ENCODE data around the gene GEMIN7. TPM values are rescaled to one million over a fixed set of nuclear protein-coding genes. Genes with fewer than 3 reads are reported as not detected.

The GEMIN7 gene
- total and polyA plus RNA-seq, 2 of the 13 experiments (the other 11 are each of a cell fraction or from before 2014, with no cell fraction given) = 24.1 to 30.6 TPM

DNA sequence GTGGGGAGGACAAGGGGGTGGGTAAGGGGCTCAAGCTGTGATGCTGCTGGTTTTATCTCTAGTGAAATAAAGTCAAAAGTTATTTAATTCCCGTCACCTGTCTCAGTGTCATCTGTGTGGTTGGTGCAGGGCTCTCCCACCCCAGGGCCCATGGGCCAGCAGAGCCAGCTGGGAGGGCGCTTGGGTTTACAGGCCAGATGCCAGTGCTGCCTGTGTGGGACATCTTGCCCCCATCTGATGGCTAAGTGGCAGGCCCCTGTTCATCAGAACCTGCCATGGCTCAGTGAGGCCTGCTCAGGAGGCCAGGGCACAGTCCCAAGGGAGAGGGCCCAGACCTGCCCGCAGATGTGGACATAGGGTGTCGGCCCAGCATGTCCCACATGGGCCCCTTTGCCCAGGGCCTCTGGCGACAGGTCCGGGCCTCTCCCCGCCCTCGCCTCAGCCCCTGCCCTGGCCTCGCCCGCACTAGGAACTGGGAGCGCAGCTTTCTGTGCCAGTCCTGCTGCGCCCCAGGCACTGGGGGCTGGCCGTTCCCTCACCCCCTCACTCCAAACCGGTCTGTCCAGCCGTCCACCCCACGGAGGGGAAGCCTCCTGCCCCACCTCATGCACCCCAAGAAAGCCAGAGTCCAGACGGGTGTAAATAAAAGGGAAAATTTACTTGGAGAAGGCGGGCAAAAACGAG lies 8.1 kb upstream of the GEMIN7 start (continued):
- TF ChIP-seq ZNF251 (CRISPR knock-in tag; IDR thresholded peaks at IDR 0.05) (no peak), RBFOX2 (IDR thresholded peaks at IDR 0.05; ENCODE audit: low read depth, low read length) (peak; percentile 55), ZNF430 (CRISPR knock-in tag; IDR thresholded peaks at IDR 0.05) (no peak)
- TF ChIP-seq, protein P1, sequence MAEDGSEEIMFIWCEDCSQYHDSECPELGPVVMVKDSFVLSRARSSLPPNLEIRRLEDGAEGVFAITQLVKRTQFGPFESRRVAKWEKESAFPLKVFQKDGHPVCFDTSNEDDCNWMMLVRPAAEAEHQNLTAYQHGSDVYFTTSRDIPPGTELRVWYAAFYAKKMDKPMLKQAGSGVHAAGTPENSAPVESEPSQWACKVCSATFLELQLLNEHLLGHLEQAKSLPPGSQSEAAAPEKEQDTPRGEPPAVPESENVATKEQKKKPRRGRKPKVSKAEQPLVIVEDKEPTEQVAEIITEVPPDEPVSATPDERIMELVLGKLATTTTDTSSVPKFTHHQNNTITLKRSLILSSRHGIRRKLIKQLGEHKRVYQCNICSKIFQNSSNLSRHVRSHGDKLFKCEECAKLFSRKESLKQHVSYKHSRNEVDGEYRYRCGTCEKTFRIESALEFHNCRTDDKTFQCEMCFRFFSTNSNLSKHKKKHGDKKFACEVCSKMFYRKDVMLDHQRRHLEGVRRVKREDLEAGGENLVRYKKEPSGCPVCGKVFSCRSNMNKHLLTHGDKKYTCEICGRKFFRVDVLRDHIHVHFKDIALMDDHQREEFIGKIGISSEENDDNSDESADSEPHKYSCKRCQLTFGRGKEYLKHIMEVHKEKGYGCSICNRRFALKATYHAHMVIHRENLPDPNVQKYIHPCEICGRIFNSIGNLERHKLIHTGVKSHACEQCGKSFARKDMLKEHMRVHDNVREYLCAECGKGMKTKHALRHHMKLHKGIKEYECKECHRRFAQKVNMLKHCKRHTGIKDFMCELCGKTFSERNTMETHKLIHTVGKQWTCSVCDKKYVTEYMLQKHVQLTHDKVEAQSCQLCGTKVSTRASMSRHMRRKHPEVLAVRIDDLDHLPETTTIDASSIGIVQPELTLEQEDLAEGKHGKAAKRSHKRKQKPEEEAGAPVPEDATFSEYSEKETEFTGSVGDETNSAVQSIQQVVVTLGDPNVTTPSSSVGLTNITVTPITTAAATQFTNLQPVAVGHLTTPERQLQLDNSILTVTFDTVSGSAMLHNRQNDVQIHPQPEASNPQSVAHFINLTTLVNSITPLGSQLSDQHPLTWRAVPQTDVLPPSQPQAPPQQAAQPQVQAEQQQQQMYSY (CRISPR knock-in tag; IDR thresholded peaks at IDR 0.05) = no peak

GRCh38 chr19:45071545-45071938 lies 7.5 kb upstream of the GEMIN7 start:
- 93% methylated on average over 10 of the region's 25 CpGs for WGBS (ENCODE audit: low lambda C conversion rate)
- H3K4me3 ChIP-seq (replicated peaks in 1 of 3; ENCODE audit: insufficient read depth in 1 of 3, low read depth in 2 of 3, low read length in 3 of 3) = no peak overlapping the region
- intact Hi-C loops (cut with micrococcal nuclease; ENCODE audit: unreplicated experiment) (no loop called here), in situ Hi-C loops (cut with HindIII; ENCODE audit: extremely low pct_ligation_motif_present, low pct_unique_long_range_greater_than_20kb) (no loop called here)
- ChIA-PET POLR2A (no interaction called here), CTCF (ENCODE audit: low intra/inter-chr PET ratio, low total read pairs) (no interaction called here)
- H3K9ac ChIP-seq (ENCODE audit: insufficient read depth, low read depth, low read length) = no peak overlapping the region
- H3K79me2 ChIP-seq (ENCODE audit: insufficient read depth, low read length) = no peaks in the 10 kb centered on the region
- H2AFZ ChIP-seq (ENCODE audit: low read length) = no peak overlapping the region
- H4K20me1 ChIP-seq (ENCODE audit: insufficient read depth, low read length) = no peaks in the 10 kb centered on the region
- peaks cover 10% of the 10 kb centered on the region for H3K4me1 ChIP-seq (ENCODE audit: insufficient read depth, low read length)
- DNase-seq (ENCODE audit: low spot score) (no peak), FAIRE-seq (no peak), ATAC-seq (no peak)
- no peak overlapping the region for H3K27ac ChIP-seq (ENCODE audit: extremely low read length, insufficient read depth, low read length)
- TF ChIP-seq, protein P2, sequence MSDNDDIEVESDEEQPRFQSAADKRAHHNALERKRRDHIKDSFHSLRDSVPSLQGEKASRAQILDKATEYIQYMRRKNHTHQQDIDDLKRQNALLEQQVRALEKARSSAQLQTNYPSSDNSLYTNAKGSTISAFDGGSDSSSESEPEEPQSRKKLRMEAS (IDR thresholded peaks at IDR 0.05) = no peak
- TF ChIP-seq AGO1 (IDR thresholded peaks at IDR 0.05; ENCODE audit: low read depth, low read length, poor library complexity, severe bottlenecking) (peak; percentile 19), AGO2 (optimal IDR thresholded peaks at IDR 0.05; ENCODE audit: low read depth, low read length) (peak; percentile 97), RBFOX2 (IDR thresholded peaks at IDR 0.05; ENCODE audit: low read depth, low read length) (peak; percentile 48), RAD51 (IDR thresholded peaks at IDR 0.05; ENCODE audit: borderline replicate concordance) (no peak), POLR2G (IDR thresholded peaks at IDR 0.05; ENCODE audit: low read depth, low read length) (0 out of 2 replicates have a peak, but pooled peaks have one; percentile 9)
- H3K27me3 ChIP-seq (ENCODE audit: control insufficient read depth in 1 of 2, insufficient read depth in 2 of 2, low read length in 2 of 2) = no peaks in the 10 kb centered on the region
- H3K9me3 ChIP-seq (ENCODE audit: low read length) = no peaks in the 10 kb centered on the region
- no peak overlapping the region for H3K4me2 ChIP-seq (ENCODE audit: low read depth, low read length)
- peaks cover 24 to 38% of the 10 kb centered on the region in 2 experiments; a peak in 4 of 5 replicates for H3K36me3 ChIP-seq (replicated peaks in 1 of 2; ENCODE audit: control insufficient read depth in 1 of 2, insufficient read depth in 2 of 2, low read length in 2 of 2)
- no TSS peak for BruUV-seq (replicated peaks)
